ENCODE data around the gene TPSAB1.

- TF ChIP-seq FOXM1 (IDR thresholded peaks at IDR 0.05; ENCODE audit: low read depth, low read length) (no peak), PKNOX1 (IDR thresholded peaks at IDR 0.05) (no peak), POLR2AphosphoS5 (IDR thresholded peaks at IDR 0.05; ENCODE audit: low read length) (no peak), SIN3A (IDR thresholded peaks at IDR 0.05; ENCODE audit: low read depth, low read length) (no peak), CEBPB (IDR thresholded peaks at IDR 0.05; ENCODE audit: borderline replicate concordance in 1 of 2, low read depth in 2 of 2, low read length in 2 of 2) (no peak), RAD21 (IDR thresholded peaks at IDR 0.05; ENCODE audit: insufficient read depth, low read depth, low read length) (no peak), SMAD1 (IDR thresholded peaks at IDR 0.05; ENCODE audit: low read depth, partially characterized antibody) (no peak), POLR2A (IDR thresholded peaks at IDR 0.05; ENCODE audit: low read depth, low read length) (no peak), ZBTB33 (IDR thresholded peaks at IDR 0.05) (no peak)
Observed at GRCh38 chr16:1283296-1283695, 42.8 kb downstream of the TPSAB1 start.

All from GM12878 (cell line).